SW480 (cell line): ENCODE results near the gene GABPB1.

Experiments
- DNase-seq: peaks from one replicate; pipeline ENCODE4 v3.0.0-alpha.2; 2016; ENCODE audit warnings: low spot score

Gene GABPB1

GRCh38 chr15:50344006-50344464, 11.0 kb downstream of the GABPB1 start:
- no peak for DNase-seq

- no peak for DNase-seq
Measured at GRCh38 chr15:50341616-50342136, 13.3 kb downstream of the GABPB1 start.

DNA sequence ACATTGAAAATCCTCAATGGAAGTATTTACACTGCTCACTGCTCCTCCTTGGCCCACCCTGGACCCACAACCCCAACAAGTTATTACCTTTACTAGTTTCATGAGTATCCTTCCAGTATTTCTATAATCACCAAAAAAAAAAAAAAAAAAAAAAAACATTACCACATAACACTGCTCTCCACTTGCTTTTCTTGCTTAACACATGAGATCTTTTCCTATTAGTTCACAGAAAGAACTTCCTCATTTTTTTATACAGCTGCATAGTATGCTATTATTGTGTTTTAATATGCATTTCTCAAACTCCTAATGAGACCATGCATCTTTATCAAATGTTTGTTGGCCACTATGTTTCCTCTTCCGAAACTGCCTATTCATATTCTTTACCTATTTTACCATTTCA, 14.6 kb downstream of the GABPB1 start:
- DNase-seq = no peak

GRCh38 chr15:50339717-50340116, 15.3 kb downstream of the GABPB1 start:
- no peak for DNase-seq

DNA sequence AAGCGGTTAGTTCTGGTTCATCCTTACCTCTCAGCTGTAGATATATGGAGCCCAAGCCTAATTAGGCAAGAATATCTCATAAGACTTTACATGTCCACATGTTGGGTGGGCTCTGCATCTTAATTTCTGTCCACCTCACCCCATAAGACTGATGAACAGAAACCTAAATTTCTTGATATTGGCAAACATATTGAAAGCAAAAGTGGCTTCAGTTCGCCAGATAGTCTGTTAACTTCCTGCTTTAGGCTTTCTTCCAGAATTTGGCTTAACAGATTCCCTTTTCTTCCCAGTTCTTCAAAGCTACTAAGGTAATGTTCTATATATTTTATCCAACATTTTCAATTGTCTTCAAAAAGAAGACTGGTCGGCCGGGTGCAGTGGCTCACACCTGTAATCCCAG, 19.7 kb downstream of the GABPB1 start:
- DNase-seq = no peak

- no peak for DNase-seq
Measured at GRCh38 chr15:50333229-50333628, 21.8 kb downstream of the GABPB1 start.

- DNase-seq = no peak
Measured at GRCh38 chr15:50330921-50331320, 24.1 kb downstream of the GABPB1 start.

DNA sequence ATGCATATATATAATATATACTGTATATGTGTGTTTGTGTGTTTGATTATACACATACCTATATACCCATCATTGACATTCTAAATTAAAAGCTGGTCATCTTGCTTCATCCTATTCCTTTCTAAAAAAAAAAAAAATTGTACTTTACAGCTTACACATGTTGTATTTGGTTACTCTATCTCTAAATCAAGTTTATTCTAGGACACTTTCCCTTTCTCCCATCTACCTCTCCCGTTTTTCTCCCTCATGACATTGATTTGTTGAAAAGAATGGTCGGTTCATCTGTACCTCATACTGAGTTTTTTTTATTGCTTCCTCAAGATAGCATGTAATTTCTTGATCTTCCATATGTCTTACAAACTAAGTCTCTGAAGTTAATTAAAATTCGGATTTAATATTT, 26.9 kb downstream of the GABPB1 start:
- no peak for DNase-seq

- no peak for DNase-seq
Measured at GRCh38 chr15:50321680-50322210, 33.3 kb downstream of the GABPB1 start.

- DNase-seq = no peak
Measured at GRCh38 chr15:50320504-50320903, 34.5 kb downstream of the GABPB1 start.

DNA sequence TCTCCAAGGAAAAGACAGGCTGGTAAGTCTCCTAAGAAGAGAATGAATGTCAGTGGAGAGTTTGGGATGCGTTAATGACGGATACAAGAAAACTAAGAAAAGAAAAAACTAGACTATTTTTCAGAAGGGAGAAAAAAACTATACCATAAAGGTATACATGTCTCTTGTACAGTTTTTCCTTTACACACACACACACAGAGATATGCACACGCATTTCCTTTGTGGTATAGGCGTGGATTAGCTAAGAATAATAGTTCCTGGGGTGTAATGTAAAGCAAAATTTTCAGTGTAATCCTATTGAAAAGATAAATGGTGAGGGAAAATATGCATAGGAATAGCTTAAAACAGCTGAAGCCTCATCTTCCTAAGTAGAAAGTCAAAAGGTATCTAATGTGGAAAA, 36.3 kb downstream of the GABPB1 start:
- DNase-seq = no peak

GRCh38 chr15:50315814-50316630, 39.0 kb downstream of the GABPB1 start:
- DNase-seq = peak; percentile 31

- no peak for DNase-seq
Measured at GRCh38 chr15:50312636-50313035, 42.4 kb downstream of the GABPB1 start.

- no peak for DNase-seq
Measured at GRCh38 chr15:50307799-50308198, 47.2 kb downstream of the GABPB1 start.

DNA sequence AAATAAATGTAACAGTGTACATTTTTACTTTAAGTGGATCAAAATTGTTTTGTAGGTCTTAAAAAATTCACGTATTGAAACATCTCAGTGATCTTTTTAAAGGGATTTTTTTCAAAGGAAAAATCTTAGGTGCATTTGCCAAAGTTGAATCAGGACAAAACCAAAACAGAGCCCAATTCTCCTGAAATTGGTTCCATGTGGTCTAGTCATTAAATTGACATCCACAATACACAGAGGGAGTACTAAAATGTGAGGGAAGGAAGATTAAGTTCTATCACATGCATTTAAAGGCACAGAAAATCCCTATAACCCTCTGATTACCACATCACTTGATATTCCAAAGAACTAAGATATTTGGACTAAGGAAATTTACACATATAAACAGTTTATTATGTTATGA, 50.2 kb downstream of the GABPB1 start:
- no peak for DNase-seq

- no peak for DNase-seq
Measured at GRCh38 chr15:50302581-50302980, 52.4 kb downstream of the GABPB1 start.

DNA sequence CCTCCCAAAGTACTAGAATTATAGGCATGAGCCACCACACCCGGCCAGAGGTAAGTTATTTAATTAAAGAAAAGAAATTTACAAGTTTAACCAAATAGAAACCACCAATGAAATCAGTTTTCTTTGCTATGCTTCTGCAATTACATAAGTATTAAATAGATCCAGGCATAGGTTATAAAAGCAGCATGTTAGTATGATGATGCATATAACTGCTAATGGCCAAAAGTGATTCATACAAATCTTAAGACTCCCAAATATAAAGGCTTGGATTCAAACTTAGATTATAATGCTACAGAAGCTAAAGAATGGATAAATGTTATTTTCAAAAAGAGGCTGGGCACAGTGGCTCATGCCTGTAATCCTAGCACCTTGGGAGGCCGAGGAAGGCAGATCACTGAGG, 56.7 kb downstream of the GABPB1 start:
- DNase-seq = no peak

- DNase-seq = no peak
Measured at GRCh38 chr15:50295966-50296365, 59.0 kb downstream of the GABPB1 start.

DNA sequence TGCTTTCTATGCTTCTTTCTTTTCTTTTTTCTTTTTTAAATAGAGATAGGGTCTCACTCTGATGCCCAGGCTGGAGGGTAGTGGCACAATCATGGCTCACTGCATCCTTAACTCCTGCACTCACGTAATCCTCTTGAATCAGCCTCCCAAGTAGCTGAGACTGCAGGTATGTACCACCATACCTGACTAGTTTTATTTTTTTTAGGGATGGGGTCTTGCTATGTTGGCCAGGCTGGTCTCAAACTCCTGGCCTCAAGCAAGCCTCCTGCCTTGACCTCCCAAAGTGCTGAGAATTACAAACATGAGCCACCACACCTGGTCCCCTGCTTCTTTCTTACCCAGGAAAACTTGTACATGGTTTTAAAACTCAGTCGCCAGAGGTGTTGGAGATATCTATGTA, 65.2 kb downstream of the GABPB1 start:
- no peak for DNase-seq

- no peak for DNase-seq
Measured at GRCh38 chr15:50287324-50288116, 67.5 kb downstream of the GABPB1 start.

GRCh38 chr15:50281427-50281826, 73.6 kb downstream of the GABPB1 start:
- DNase-seq = no peak

- DNase-seq = no peak
Measured at GRCh38 chr15:50280271-50280670, 74.7 kb downstream of the GABPB1 start.

- no peak for DNase-seq
Measured at GRCh38 chr15:50278496-50278895, 76.5 kb downstream of the GABPB1 start.
